ENCODE results near the gene SBF1.
A peak's percentile ranks its signal among the peaks of the same experiment; 100 is the strongest.

Gene SBF1

DNA sequence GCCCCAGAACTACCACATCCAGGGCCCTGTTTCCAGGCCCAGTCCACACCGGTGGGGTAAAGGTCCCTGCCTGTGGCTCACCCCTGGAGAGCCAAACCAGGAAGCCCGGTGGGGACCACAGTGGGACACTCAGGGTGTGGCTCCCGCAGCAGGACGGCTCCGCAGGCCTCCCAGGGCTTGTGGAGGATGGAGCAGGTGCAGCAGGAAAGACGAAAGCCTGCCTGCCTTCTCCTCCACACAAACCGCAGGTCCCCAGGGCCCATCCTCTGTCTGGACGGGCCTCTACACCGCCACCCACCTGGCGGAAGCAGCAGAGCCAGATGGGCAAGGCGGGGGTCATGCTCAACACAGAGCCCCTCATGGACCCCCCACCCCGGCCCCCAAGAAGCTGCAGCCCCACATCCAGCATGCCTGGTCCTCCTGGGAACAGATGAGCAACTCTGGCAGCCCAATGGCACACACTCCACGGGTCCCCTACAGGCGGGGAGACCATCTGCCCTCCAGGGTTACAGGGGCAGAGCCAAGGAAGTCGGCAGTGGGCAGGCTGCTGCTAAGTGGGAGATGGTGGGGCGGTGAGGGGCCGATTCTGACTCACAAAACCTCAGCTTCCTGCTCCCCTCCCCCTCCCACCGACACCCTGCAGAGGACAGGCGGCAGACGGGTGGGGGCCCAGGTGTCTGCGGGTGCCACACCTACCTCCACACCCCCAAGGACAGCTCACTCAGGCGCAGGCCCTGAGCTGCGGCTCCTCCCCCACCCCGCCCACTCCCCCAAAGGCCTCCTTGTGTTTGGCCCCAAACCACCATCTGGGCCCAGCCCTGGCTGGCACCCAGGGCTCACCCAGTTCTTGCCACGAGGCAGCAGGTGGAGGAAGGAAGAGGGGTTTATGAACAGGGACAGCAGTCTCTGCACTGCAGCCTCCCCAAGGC, 5.2 kb downstream of the SBF1 start:
- H3K4me1 ChIP-seq (ENCODE audit: low read length): peaks cover 32% of the 10 kb centered on the region
- TF ChIP-seq EZH2phosphoT487 (IDR thresholded peaks at IDR 0.05; ENCODE audit: low read depth) (no peak), CTCF (IDR thresholded peaks at IDR 0.05; ENCODE audit: low read depth, low read length) (0 out of 2 replicates have a peak, but pooled peaks have one; percentile 4)
- peak overlapping the region; percentile 64 for H3K4me3 ChIP-seq (ENCODE audit: low read length)
- peaks cover 55% of the 10 kb centered on the region for H3K79me2 ChIP-seq (ENCODE audit: low read length)
- H4K20me1 ChIP-seq (ENCODE audit: insufficient read depth, low read length): peaks cover 29% of the 10 kb centered on the region
- no peaks in the 10 kb centered on the region for H3K36me3 ChIP-seq (replicated peaks; ENCODE audit: low read depth, low read length)
- H3K9ac ChIP-seq (ENCODE audit: low read length): peak overlapping the region; percentile 34; the same call in 1 of the 2 replicates
- peak overlapping the region; percentile 71 for H3K4me2 ChIP-seq (ENCODE audit: low read length)
- H3K27me3 ChIP-seq (ENCODE audit: low read depth, low read length): no peaks in the 10 kb centered on the region
- H3K9me3 ChIP-seq (ENCODE audit: insufficient read depth, low read length): no peaks in the 10 kb centered on the region
- H2AFZ ChIP-seq (ENCODE audit: low read depth, low read length): no peak overlapping the region
- H3K27ac ChIP-seq (ENCODE audit: low read length): peak overlapping the region; percentile 54

DNA sequence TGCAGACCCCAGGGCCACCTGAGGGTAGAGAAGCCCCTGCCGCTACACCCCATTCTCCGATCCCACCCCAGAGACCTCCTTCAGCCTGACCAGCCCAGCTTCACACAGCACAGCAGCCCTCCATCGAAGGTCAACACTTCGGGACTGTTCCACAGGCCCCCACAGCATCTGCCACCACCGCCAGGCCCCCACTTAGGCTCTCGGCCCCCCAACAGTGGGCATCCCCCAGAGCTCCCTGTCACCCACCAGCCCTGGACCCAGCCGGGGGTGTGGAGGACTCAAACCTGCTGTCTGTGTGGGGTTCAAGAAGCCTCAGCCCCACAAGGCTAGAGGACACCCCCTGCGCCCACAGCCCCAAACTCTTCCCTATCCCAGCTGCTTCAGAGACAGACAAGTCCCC, 6.2 kb downstream of the SBF1 start:
- Histone ChIP-seq H3K27ac (ENCODE audit: low read length) (no peak overlapping the region), H3K79me2 (ENCODE audit: low read length) (peaks cover 47% of the 10 kb centered on the region)

DNA sequence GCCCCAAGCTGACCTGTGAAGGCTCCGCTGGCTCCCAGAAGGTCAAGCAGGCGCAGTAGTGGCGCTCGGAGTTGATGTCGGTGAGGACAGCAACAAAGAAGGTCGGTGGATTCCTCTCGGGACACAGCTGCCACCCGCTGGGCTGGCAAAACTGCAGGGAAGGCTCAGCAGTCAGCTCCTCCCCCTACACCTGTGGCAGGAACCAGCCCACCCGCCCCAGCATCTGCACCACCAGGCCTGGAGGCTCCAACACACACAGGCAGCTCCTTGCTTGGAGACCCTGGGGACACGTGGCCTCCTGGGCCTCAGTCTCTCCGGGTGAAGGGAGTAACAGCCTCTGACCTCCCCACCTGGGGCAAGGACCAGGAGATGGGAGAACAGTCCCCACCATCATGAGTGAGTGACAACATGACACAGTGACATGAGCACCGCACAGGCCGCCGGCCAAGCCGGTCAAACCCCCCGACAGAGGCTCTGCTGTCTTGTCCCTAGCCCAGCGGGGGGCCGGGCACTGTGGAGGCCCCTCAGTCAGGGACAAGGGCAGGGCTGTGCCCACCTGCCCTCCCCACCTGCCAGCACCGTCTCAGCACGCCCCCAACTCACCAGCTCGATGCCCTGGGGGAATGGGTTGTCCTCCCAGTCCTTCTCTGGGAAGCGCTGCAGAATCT, 6.9 kb downstream of the SBF1 start:
- Histone ChIP-seq H3K27me3 (ENCODE audit: low read depth, low read length) (no peaks in the 10 kb centered on the region), H4K20me1 (ENCODE audit: insufficient read depth, low read length) (peaks cover 18% of the 10 kb centered on the region), H3K79me2 (ENCODE audit: low read length) (peaks cover 40% of the 10 kb centered on the region), H3K4me1 (ENCODE audit: low read length) (peaks cover 33% of the 10 kb centered on the region), H3K27ac (ENCODE audit: low read length) (no peak overlapping the region), H3K36me3 (replicated peaks; ENCODE audit: low read depth, low read length) (peaks cover 3% of the 10 kb centered on the region), H2AFZ (ENCODE audit: low read depth, low read length) (no peak overlapping the region), H3K9ac (ENCODE audit: low read length) (no peak overlapping the region), H3K4me2 (ENCODE audit: low read length) (no peak overlapping the region), H3K4me3 (ENCODE audit: low read length) (no peak overlapping the region), H3K9me3 (ENCODE audit: insufficient read depth, low read length) (no peaks in the 10 kb centered on the region)
- TF ChIP-seq EZH2phosphoT487 (IDR thresholded peaks at IDR 0.05; ENCODE audit: low read depth) (no peak), CTCF (IDR thresholded peaks at IDR 0.05; ENCODE audit: low read depth, low read length) (no peak)

More for the DNA sequence above, 6.2 kb downstream of the SBF1 start:
- H3K4me3 ChIP-seq (ENCODE audit: low read length): no peak overlapping the region
- TF ChIP-seq CTCF (IDR thresholded peaks at IDR 0.05; ENCODE audit: low read depth, low read length) (no peak), EZH2phosphoT487 (IDR thresholded peaks at IDR 0.05; ENCODE audit: low read depth) (no peak)
- no peak overlapping the region for H3K9ac ChIP-seq (ENCODE audit: low read length)
- no peaks in the 10 kb centered on the region for H3K27me3 ChIP-seq (ENCODE audit: low read depth, low read length)
- H3K4me2 ChIP-seq (ENCODE audit: low read length): peak overlapping the region; percentile 71; the same call in 1 of the 2 replicates
- H2AFZ ChIP-seq (ENCODE audit: low read depth, low read length): no peak overlapping the region
- H3K4me1 ChIP-seq (ENCODE audit: low read length): peaks cover 36% of the 10 kb centered on the region
- H3K36me3 ChIP-seq (replicated peaks; ENCODE audit: low read depth, low read length): no peaks in the 10 kb centered on the region
- peaks cover 23% of the 10 kb centered on the region for H4K20me1 ChIP-seq (ENCODE audit: insufficient read depth, low read length)
- no peaks in the 10 kb centered on the region for H3K9me3 ChIP-seq (ENCODE audit: insufficient read depth, low read length)

DNA sequence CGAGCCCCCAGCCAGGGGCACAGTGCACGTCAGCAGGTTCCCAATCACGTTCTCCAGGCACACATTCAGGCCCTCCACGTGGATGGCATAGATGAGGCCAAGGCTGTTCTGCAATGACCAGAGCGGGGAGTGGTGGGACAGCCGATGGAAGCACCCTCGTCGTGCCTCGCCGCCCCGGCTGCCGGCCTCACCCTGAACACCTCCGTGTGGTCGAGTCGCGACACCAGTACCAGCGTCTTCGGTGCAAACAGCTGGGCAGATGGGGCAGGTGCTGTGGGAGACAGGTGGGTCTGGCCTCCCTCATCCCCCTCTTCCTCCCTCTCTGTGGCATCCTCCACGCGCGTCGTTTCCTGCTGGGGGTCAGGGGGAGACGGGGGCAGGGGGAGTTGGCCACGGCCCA, 7.5 kb downstream of the SBF1 start:
- peaks cover 3% of the 10 kb centered on the region for H3K36me3 ChIP-seq (replicated peaks; ENCODE audit: low read depth, low read length)
- no peak overlapping the region for H3K27ac ChIP-seq (ENCODE audit: low read length)
- no peak overlapping the region for H2AFZ ChIP-seq (ENCODE audit: low read depth, low read length)
- no peak overlapping the region for H3K4me3 ChIP-seq (ENCODE audit: low read length)
- peaks cover 14% of the 10 kb centered on the region for H4K20me1 ChIP-seq (ENCODE audit: insufficient read depth, low read length)
- no peaks in the 10 kb centered on the region for H3K9me3 ChIP-seq (ENCODE audit: insufficient read depth, low read length)
- H3K79me2 ChIP-seq (ENCODE audit: low read length): peaks cover 34% of the 10 kb centered on the region
- H3K4me1 ChIP-seq (ENCODE audit: low read length): peaks cover 33% of the 10 kb centered on the region
- H3K27me3 ChIP-seq (ENCODE audit: low read depth, low read length): no peaks in the 10 kb centered on the region
- TF ChIP-seq CTCF (IDR thresholded peaks at IDR 0.05; ENCODE audit: low read depth, low read length) (no peak), EZH2phosphoT487 (IDR thresholded peaks at IDR 0.05; ENCODE audit: low read depth) (no peak)
- H3K9ac ChIP-seq (ENCODE audit: low read length): no peak overlapping the region
- no peak overlapping the region for H3K4me2 ChIP-seq (ENCODE audit: low read length)
